Endothelial cell of umbilical vein (primary cell): ENCODE results near the gene PDS5B. TPM values are rescaled to one million over a fixed set of nuclear protein-coding genes. Genes with fewer than 3 reads are reported as not detected.

ENCODE experiments used
- BruUV-seq: library from RNA; stranded (reverse); fragments of 400-500 nt; replicated peaks from 2 replicates; lab custom pipeline; 2021; lab: Mats Ljungman, UMichigan
- CTCF ChIA-PET: fragments of 300-600, 350-600 bp; sonication (Branson Sonifier 250); formaldehyde crosslinking; loops from one replicate; lab custom pipeline; 2021; ENCODE audit warnings: antibody characterized with exemption, inconsistent platforms; lab: Charles Lee
- POLR2A ChIA-PET: fragments of 300-600, 350-600 bp; sonication (Branson Sonifier 250); formaldehyde crosslinking; loops from one replicate; lab custom pipeline; 2021; ENCODE audit warnings: antibody characterized with exemption, inconsistent platforms; lab: Charles Lee
- DNase-seq: peaks from one replicate; pipeline ENCODE4 v3.0.0-alpha.2; 2011; ENCODE audit warnings: low read depth, low spot score
- FAIRE-seq: peaks from 2 replicates; lab custom pipeline; 2011; peaks lifted over from hg19 to GRCh38; lab: Jason Lieb, UNC
- H2AFZ ChIP-seq: 2 replicates; pipeline ENCODE4 v1.6.0; 2012; ENCODE audit warnings: low read depth, low read length, control low read depth, inconsistent platforms
- H3K27ac ChIP-seq: 2 replicates; pipeline ENCODE4 v1.5.1; 2011; ENCODE audit warnings: low read depth, mild to moderate bottlenecking, control low read depth, low read length, moderate library complexity; ENCODE audit not compliant: insufficient read depth
- H3K27me3 ChIP-seq, 2 experiments: 2 replicates each; pipeline versions ENCODE4 v1.6.0 to v1.6.1; 2011; ENCODE audit warnings: low read length in 2 of 2, mixed read lengths in 1 of 2; ENCODE audit not compliant: control insufficient read depth in 2 of 2, insufficient read depth in 2 of 2
- H3K36me3 ChIP-seq, 2 experiments: 2 replicates in 1 of 2; 3 replicates in 1 of 2; pipeline ENCODE4 v1.5.1; 2011; ENCODE audit warnings: low read length in 2 of 2, mild to moderate bottlenecking in 1 of 2, moderate library complexity in 1 of 2; ENCODE audit not compliant: control insufficient read depth in 2 of 2, insufficient read depth in 2 of 2; ENCODE audit errors: extremely low read depth in 1 of 2
- H3K4me1 ChIP-seq: 3 replicates; pipeline ENCODE4 v1.5.1; 2011; ENCODE audit warnings: mild to moderate bottlenecking, low read length; ENCODE audit not compliant: control insufficient read depth, insufficient read depth; ENCODE audit errors: extremely low read depth
- H3K4me2 ChIP-seq: 2 replicates; pipeline ENCODE4 v1.6.1; 2011; ENCODE audit warnings: low read length, control low read depth, mixed read lengths; ENCODE audit not compliant: insufficient read depth
- H3K4me3 ChIP-seq, 3 experiments: fragments of 200-600 bp in 1 of 3; sonication (generic), shearing (Covaris generic) in 1 of 3; replicated peaks in 1 of 3; 2 replicates each; pipeline ENCODE4 v1.5.1; 2011 to 2016; ENCODE audit warnings: control low read depth in 3 of 3, low read length in 3 of 3, mild to moderate bottlenecking in 2 of 3, inconsistent platforms in 1 of 3, low read depth in 1 of 3, moderate library complexity in 1 of 3; ENCODE audit not compliant: insufficient read depth in 1 of 3
- H3K79me2 ChIP-seq: 2 replicates; pipeline ENCODE4 v1.6.0; 2012; ENCODE audit warnings: low read length, inconsistent platforms; ENCODE audit not compliant: control insufficient read depth, insufficient read depth
- H3K9ac ChIP-seq: replicated peaks from 2 replicates; pipeline ENCODE3; 2011; ENCODE audit warnings: low read length, control low read depth; ENCODE audit not compliant: insufficient read depth; ENCODE audit errors: extremely low read depth
- H3K9me1 ChIP-seq: replicated peaks from 3 replicates; pipeline ENCODE4 v1.6.0; 2011; ENCODE audit warnings: mild to moderate bottlenecking, low read length; ENCODE audit not compliant: control insufficient read depth, insufficient read depth; ENCODE audit errors: extremely low read depth
- H3K9me3 ChIP-seq: replicated peaks from 2 replicates; pipeline ENCODE4 v1.5.1; 2012; ENCODE audit warnings: low read length, inconsistent platforms; ENCODE audit not compliant: control insufficient read depth, insufficient read depth
- H4K20me1 ChIP-seq: replicated peaks from 2 replicates; pipeline ENCODE3; 2011; ENCODE audit warnings: mild to moderate bottlenecking, low read length; ENCODE audit not compliant: control insufficient read depth, insufficient read depth; ENCODE audit errors: extremely low read depth
- CTCF ChIP-seq, 2 donors: IDR thresholded peaks; 1 replicate in 1 of 2; 2 replicates in 1 of 2; pipeline ENCODE4 v1.5.1; 2011; ENCODE audit warnings: low read length in 2 of 2, mild to moderate bottlenecking in 2 of 2, moderate library complexity in 2 of 2, control low read depth in 1 of 2, inconsistent platforms in 1 of 2, low read depth in 1 of 2; ENCODE audit not compliant: insufficient read depth in 1 of 2; ENCODE audit errors: extremely low read depth in 1 of 2
- EZH2 ChIP-seq: IDR thresholded peaks from 2 replicates; pipeline ENCODE4 v1.6.1; 2012; ENCODE audit warnings: borderline replicate concordance, low read depth, mild to moderate bottlenecking, moderate library complexity, low read length, inconsistent platforms; ENCODE audit not compliant: severe bottlenecking
- FOS ChIP-seq: IDR thresholded peaks from 2 replicates; pipeline ENCODE4 v1.6.1; 2011; ENCODE audit warnings: mild to moderate bottlenecking, low read length, moderate library complexity, borderline replicate concordance; ENCODE audit not compliant: insufficient read depth
- GATA2 ChIP-seq: IDR thresholded peaks from 2 replicates; pipeline ENCODE4 v1.7.0; 2011; ENCODE audit warnings: low read depth, mild to moderate bottlenecking, moderate library complexity, mixed read lengths, low read length; ENCODE audit not compliant: insufficient read length, insufficient read depth
- JUN ChIP-seq: IDR thresholded peaks from 2 replicates; pipeline ENCODE4 v1.6.1; 2011; ENCODE audit warnings: borderline replicate concordance, low read depth; ENCODE audit not compliant: insufficient read length, insufficient read depth
- MYC ChIP-seq: IDR thresholded peaks from one replicate; pipeline ENCODE4 v1.6.1; 2011; ENCODE audit warnings: mild to moderate bottlenecking, low read depth, low read length
- POLR2A ChIP-seq: IDR thresholded peaks from 2 replicates; pipeline ENCODE4 v1.6.1; 2012; ENCODE audit warnings: low read depth, mild to moderate bottlenecking, control low read depth, low read length
- POLR2AphosphoS5 ChIP-seq: IDR thresholded peaks from 2 replicates; pipeline ENCODE4 v1.6.1; 2012; ENCODE audit warnings: low read depth, mild to moderate bottlenecking, control low read depth, low read length, moderate library complexity; ENCODE audit not compliant: insufficient read depth
- dilution Hi-C: fragments of 300-500 bp; cut with MboI; formaldehyde crosslinking; loops from one replicate; pipeline ENCODE4 v1.15.0; 2019; ENCODE audit warnings: low sequenced_read_pairs; ENCODE audit not compliant: extremely low pct_ligation_motif_present
- intact Hi-C: fragments of 100-400 bp; cut with micrococcal nuclease; formaldehyde crosslinking; loops from one replicate; pipeline ENCODE4 v1.10.0; 2022
- polyA plus RNA-seq, 4 experiments: library from polyadenylated mRNA; depleted of rRNA in 3 of 4; stranded (reverse) in 3 of 4; unstranded in 1 of 4; fragments of >200 nt; gene quantifications; 2 replicates each; pipeline versions ENCODE4 v1.2.1 to v1.2.3, GENCODE V29; 2011 to 2012; ENCODE audit warnings: missing spikeins in 1 of 4
- total RNA-seq: library from RNA; stranded (reverse); gene quantifications from 2 replicates; pipeline ENCODE4 v1.2.3, GENCODE V29; 2021
- TF ChIP-seq, protein P1 (sequence below): IDR thresholded peaks from 2 replicates; pipeline ENCODE4 v1.6.1; 2011; ENCODE audit not compliant: insufficient read depth, insufficient read length

Gene PDS5B
- total and polyA plus RNA-seq, 2 donors (not counting 3 experiments of a cell fraction or from before 2014, with no cell fraction given) = 3.9 to 40.3 TPM

DNA sequence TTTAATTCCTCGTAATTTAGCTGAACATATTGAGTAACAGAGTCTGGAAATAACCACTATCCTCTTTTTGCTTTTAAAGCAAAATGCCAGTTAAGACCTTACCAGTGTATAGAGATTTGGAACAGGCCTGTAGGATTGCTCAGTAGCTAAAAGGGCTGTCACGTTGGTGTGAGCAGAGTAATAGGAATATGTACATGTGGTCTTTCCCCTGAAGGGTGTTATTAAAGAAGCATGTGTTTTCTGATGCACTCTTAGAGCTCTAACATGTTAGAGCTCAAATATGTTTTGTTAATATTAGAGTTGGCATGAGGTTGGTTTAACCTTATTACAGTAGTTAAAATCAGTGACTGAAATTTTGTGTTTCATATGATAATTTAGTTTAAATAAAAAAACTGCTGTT, 172.9 kb downstream of the PDS5B start:
- no peaks in the 10 kb centered on the region for H3K79me2 ChIP-seq
- no peaks in the 10 kb centered on the region for H4K20me1 ChIP-seq
- H3K27ac ChIP-seq = no peak overlapping the region
- FAIRE-seq (no peak), DNase-seq (no peak)
- no peak overlapping the region for H3K4me3 ChIP-seq
- TF ChIP-seq POLR2AphosphoS5 = no peak
- TF ChIP-seq CTCF (IDR thresholded peaks at IDR 0.05; ENCODE audit: extremely low read depth in 1 of 2, insufficient read depth in 1 of 2, low read depth in 1 of 2, low read length in 2 of 2) = no peak
- TF ChIP-seq FOS = no peak
- H3K9me1 ChIP-seq = no peaks in the 10 kb centered on the region
- dilution Hi-C loops = no loop called here
- no TSS peak for BruUV-seq
- H3K9me3 ChIP-seq = no peaks in the 10 kb centered on the region
- H2AFZ ChIP-seq = no peak overlapping the region
- intact Hi-C loops = no loop called here
- CTCF ChIA-PET = no interaction called here
- H3K9ac ChIP-seq = no peak overlapping the region
- POLR2A ChIA-PET = no interaction called here
- H3K4me1 ChIP-seq = no peaks in the 10 kb centered on the region
- H3K36me3 ChIP-seq = peaks cover 0 to 10% of the 10 kb centered on the region in 2 experiments
- H3K4me2 ChIP-seq = no peak overlapping the region
- no peaks in the 10 kb centered on the region for H3K27me3 ChIP-seq

DNA sequence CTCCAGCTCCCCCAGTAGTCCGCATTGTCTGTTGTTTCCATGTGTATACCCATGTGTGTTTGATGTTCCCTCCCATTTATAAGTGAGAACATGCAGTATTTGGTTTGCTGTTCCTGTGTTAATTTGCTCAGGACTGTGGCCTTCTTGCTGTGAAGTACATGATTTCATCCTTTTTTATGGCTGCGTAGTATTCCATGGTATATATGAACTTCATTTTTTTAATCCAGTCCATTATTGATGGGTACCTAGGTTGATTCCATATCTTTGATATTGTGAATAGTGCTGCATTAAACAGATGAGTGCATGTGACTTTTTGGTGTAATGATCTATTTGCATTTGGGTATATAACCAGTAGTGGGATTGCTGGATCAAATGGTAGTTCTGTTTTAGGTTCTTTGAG, 175.2 kb downstream of the PDS5B start:
- POLR2A ChIA-PET = no interaction called here
- H3K4me1 ChIP-seq = no peaks in the 10 kb centered on the region

More for the DNA sequence above, 175.2 kb downstream of the PDS5B start:
- TF ChIP-seq, protein P1, sequence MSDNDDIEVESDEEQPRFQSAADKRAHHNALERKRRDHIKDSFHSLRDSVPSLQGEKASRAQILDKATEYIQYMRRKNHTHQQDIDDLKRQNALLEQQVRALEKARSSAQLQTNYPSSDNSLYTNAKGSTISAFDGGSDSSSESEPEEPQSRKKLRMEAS = no peak
- TF ChIP-seq JUN (no peak), POLR2AphosphoS5 (no peak), MYC (no peak), EZH2 (no peak), CTCF (IDR thresholded peaks at IDR 0.05; ENCODE audit: extremely low read depth in 1 of 2, insufficient read depth in 1 of 2, low read depth in 1 of 2, low read length in 2 of 2) (no peak), FOS (no peak), GATA2 (no peak), POLR2A (no peak)
- H3K27me3 ChIP-seq = no peaks in the 10 kb centered on the region
- CTCF ChIA-PET = no interaction called here
- H3K27ac ChIP-seq = no peak overlapping the region
- no peaks in the 10 kb centered on the region for H4K20me1 ChIP-seq
- no peaks in the 10 kb centered on the region for H3K9me1 ChIP-seq
- BruUV-seq = no TSS peak
- no peak overlapping the region for H3K4me2 ChIP-seq
- H3K36me3 ChIP-seq = peaks cover 0 to 12% of the 10 kb centered on the region in 2 experiments
- H3K9ac ChIP-seq = no peak overlapping the region
- no peak overlapping the region for H2AFZ ChIP-seq
- dilution Hi-C loops = no loop called here
- FAIRE-seq (no peak), DNase-seq (no peak)
- no peaks in the 10 kb centered on the region for H3K9me3 ChIP-seq
- no peaks in the 10 kb centered on the region for H3K79me2 ChIP-seq
- H3K4me3 ChIP-seq = no peak overlapping the region
- intact Hi-C loops = no loop called here
